ENCODE measurements around the gene TTC33. TPM values are rescaled to one million over a fixed set of nuclear protein-coding genes. Genes with fewer than 3 reads are reported as not detected.

TTC33 gene
- total RNA-seq, 1 donor from 2014 or later, result 11.7 TPM

DNA sequence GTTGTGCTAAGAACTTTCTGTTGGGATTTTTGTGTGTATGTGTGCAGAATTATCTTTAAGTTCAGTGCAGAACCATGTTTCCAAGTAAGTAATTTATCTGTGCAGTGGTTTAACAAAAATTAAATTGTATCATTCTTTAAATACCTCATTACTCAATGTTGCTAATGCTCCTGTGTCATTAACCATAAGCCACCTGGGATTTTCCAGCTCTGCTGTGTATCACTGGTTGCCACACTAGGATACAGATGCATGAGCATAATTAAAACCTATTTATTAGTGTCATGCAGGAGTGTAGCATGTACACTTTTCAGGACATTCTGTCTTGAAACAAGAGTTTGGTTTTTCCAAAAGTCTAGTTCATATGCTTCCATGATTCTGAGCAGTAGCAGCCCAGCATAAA lies 196.5 kb downstream of the TTC33 start:
- Mint-ChIP-seq H3K4me1 (ENCODE audit: low read depth, unreplicated experiment) (no peaks in the 10 kb centered on the region), H3K27me3 (ENCODE audit: unreplicated experiment) (peaks cover 3% of the 10 kb centered on the region), H3K27ac (ENCODE audit: unreplicated experiment) (no peak overlapping the region), H3K4me3 (ENCODE audit: unreplicated experiment) (no peak overlapping the region), H3K36me3 (ENCODE audit: unreplicated experiment) (no peaks in the 10 kb centered on the region), H3K9me3 (ENCODE audit: unreplicated experiment) (peaks cover 3% of the 10 kb centered on the region)
- TF ChIP-seq, protein P1, sequence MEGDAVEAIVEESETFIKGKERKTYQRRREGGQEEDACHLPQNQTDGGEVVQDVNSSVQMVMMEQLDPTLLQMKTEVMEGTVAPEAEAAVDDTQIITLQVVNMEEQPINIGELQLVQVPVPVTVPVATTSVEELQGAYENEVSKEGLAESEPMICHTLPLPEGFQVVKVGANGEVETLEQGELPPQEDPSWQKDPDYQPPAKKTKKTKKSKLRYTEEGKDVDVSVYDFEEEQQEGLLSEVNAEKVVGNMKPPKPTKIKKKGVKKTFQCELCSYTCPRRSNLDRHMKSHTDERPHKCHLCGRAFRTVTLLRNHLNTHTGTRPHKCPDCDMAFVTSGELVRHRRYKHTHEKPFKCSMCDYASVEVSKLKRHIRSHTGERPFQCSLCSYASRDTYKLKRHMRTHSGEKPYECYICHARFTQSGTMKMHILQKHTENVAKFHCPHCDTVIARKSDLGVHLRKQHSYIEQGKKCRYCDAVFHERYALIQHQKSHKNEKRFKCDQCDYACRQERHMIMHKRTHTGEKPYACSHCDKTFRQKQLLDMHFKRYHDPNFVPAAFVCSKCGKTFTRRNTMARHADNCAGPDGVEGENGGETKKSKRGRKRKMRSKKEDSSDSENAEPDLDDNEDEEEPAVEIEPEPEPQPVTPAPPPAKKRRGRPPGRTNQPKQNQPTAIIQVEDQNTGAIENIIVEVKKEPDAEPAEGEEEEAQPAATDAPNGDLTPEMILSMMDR (IDR thresholded peaks at IDR 0.05; ENCODE audit: partially characterized antibody, unreplicated experiment), result no peak
- no peak for DNase-seq

DNA sequence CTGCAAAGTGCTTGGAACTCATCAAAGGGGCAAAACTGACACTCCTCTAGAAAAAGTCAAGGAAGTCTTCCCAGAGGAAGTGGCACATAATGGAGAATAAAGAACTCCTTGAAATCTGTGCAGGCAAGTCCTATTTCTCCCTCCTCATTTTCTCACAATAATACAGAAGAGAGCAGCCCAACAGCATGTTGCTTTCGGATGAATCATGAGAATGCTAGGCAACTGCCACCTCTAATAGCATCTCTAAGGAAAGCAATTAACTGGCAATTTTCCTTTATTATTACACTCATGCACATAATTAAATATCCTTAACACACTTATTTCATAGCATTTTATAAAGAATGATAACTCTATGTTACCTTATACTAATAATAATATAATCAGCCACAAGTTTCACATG lies 198.3 kb downstream of the TTC33 start:
- no peaks in the 10 kb centered on the region for H3K36me3 Mint-ChIP-seq (ENCODE audit: unreplicated experiment)

DNA sequence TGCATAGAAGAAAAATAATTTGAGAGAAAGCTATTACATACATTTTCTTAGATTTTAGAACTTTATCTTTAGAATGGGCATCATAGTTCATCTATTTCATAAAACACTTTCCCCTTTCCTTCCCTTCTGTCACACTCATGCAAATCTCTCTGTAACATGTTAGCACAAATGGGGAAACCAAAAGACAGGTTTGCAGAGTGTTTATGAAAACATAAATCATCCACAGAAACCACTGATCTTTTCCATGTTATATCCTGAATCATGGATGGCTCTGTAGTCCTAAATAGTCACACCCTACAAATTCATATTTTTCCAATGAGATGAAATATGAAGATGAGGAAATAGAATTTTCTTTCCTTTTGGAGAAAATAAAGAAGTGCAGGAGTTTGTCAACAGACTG lies 198.9 kb downstream of the TTC33 start:
- TF ChIP-seq, protein P1 (IDR thresholded peaks at IDR 0.05; ENCODE audit: partially characterized antibody, unreplicated experiment), result no peak
- no peak overlapping the region for H3K27ac Mint-ChIP-seq (ENCODE audit: unreplicated experiment)
- H3K4me3 Mint-ChIP-seq (ENCODE audit: unreplicated experiment), result no peak overlapping the region
- H3K36me3 Mint-ChIP-seq (ENCODE audit: unreplicated experiment), result no peaks in the 10 kb centered on the region
- peaks cover 3% of the 10 kb centered on the region for H3K9me3 Mint-ChIP-seq (ENCODE audit: unreplicated experiment)
- H3K4me1 Mint-ChIP-seq (ENCODE audit: low read depth, unreplicated experiment), result no peaks in the 10 kb centered on the region
- peaks cover 5% of the 10 kb centered on the region for H3K27me3 Mint-ChIP-seq (ENCODE audit: unreplicated experiment)
- no peak for DNase-seq

More for the DNA sequence above, 198.3 kb downstream of the TTC33 start:
- peaks cover 3% of the 10 kb centered on the region for H3K9me3 Mint-ChIP-seq (ENCODE audit: unreplicated experiment)
- no peak overlapping the region for H3K4me3 Mint-ChIP-seq (ENCODE audit: unreplicated experiment)
- no peak for DNase-seq
- TF ChIP-seq, protein P1 (IDR thresholded peaks at IDR 0.05; ENCODE audit: partially characterized antibody, unreplicated experiment), result no peak
- peaks cover 5% of the 10 kb centered on the region for H3K27me3 Mint-ChIP-seq (ENCODE audit: unreplicated experiment)
- H3K4me1 Mint-ChIP-seq (ENCODE audit: low read depth, unreplicated experiment), result no peaks in the 10 kb centered on the region
- no peak overlapping the region for H3K27ac Mint-ChIP-seq (ENCODE audit: unreplicated experiment)

DNA sequence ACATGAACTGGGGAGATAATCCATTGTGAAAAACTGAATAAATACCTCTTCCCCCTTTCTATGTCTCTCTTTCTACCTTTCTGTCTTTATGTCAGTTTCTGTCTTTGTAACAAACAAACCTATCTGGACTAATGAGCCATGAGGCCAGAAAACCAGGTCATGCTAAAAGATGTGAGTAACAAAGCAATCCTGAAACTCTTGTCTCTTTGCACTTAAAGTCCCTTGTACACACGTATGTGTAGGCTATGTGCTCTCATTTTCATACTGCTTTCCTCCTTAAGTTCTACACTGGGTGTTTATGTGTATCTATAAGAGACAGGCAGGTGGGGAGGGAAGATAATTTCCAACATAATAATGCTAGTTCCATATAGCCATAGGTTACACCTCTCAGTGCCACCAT lies 199.9 kb downstream of the TTC33 start:
- TF ChIP-seq, protein P1 (IDR thresholded peaks at IDR 0.05; ENCODE audit: partially characterized antibody, unreplicated experiment), result no peak
- Mint-ChIP-seq H3K4me1 (ENCODE audit: low read depth, unreplicated experiment) (no peaks in the 10 kb centered on the region), H3K9me3 (ENCODE audit: unreplicated experiment) (peaks cover under 1% of the 10 kb centered on the region), H3K27me3 (ENCODE audit: unreplicated experiment) (peaks cover 3% of the 10 kb centered on the region), H3K36me3 (ENCODE audit: unreplicated experiment) (no peaks in the 10 kb centered on the region), H3K4me3 (ENCODE audit: unreplicated experiment) (no peak overlapping the region), H3K27ac (ENCODE audit: unreplicated experiment) (no peak overlapping the region)
- no peak for DNase-seq

DNA sequence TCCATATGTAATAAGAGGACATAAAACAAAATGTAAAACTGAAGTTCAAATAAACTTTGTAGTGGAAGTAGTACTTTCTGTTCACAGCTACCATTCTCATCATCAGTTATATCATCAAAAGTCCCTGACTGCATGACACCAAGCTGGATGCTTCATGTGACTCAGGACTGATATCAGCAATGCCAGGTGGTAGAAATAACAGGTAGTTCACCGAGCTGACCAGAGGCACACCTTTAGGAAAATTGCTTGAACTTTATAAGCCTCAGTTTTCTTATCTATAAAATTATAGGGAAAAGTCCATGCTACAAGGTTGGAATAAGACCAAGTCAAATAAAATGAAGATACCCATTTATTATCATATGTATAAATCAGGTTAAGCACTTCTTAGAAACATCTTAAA lies 200.9 kb downstream of the TTC33 start:
- Mint-ChIP-seq H3K9me3 (ENCODE audit: unreplicated experiment) (no peaks in the 10 kb centered on the region), H3K36me3 (ENCODE audit: unreplicated experiment) (no peaks in the 10 kb centered on the region), H3K4me3 (ENCODE audit: unreplicated experiment) (no peak overlapping the region), H3K27me3 (ENCODE audit: unreplicated experiment) (peaks cover 2% of the 10 kb centered on the region), H3K27ac (ENCODE audit: unreplicated experiment) (no peak overlapping the region), H3K4me1 (ENCODE audit: low read depth, unreplicated experiment) (no peaks in the 10 kb centered on the region)
- TF ChIP-seq, protein P1 (IDR thresholded peaks at IDR 0.05; ENCODE audit: partially characterized antibody, unreplicated experiment), result no peak
- DNase-seq, result no peak

All from glutamatergic neuron (in vitro differentiated cells).